VCaP (cell line): ENCODE results near the gene SAMSN1.

ENCODE experiments used
- H3K27ac ChIP-seq: fragments of 450-650 bp; 2 replicates; pipeline ENCODE4 v1.5.1; 2017
- CTCF ChIP-seq: fragments of 450-650 bp; conservative IDR thresholded peaks from 2 replicates; pipeline ENCODE4 v1.5.1; 2017; ENCODE audit warnings: mild to moderate bottlenecking, moderate library complexity

Gene SAMSN1

GRCh38 chr21:14589855-14590563, 43.9 kb upstream of the SAMSN1 start:
- TF ChIP-seq CTCF = no peak
- H3K27ac ChIP-seq = no peak overlapping the region

DNA sequence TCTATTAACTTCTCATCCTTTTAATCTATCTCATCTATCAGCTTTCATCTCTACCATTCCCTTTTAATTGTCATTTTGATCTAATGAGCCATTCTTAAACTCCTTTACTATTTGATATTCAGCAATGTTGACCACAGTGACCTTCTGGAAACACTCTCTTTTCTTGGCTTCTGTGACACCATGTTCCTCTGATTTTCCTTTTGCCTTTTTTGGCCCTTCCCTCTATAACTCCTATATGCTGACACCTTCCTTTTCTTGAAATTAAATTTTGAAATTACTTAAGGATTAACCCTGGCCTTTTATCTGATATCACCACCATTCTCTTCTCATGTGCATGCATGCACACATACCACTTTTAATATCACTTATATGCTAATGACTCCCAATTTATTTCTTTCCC, 41.2 kb upstream of the SAMSN1 start:
- no peak for TF ChIP-seq CTCF
- no peak overlapping the region for H3K27ac ChIP-seq

- H3K27ac ChIP-seq = no peak overlapping the region
- no peak for TF ChIP-seq CTCF
These were observed 39.0 kb upstream of the SAMSN1 start for GRCh38 chr21:14585122-14585521.

- no peak overlapping the region for H3K27ac ChIP-seq
- no peak for TF ChIP-seq CTCF
These were observed 38.4 kb upstream of the SAMSN1 start for GRCh38 chr21:14584357-14585095.

DNA sequence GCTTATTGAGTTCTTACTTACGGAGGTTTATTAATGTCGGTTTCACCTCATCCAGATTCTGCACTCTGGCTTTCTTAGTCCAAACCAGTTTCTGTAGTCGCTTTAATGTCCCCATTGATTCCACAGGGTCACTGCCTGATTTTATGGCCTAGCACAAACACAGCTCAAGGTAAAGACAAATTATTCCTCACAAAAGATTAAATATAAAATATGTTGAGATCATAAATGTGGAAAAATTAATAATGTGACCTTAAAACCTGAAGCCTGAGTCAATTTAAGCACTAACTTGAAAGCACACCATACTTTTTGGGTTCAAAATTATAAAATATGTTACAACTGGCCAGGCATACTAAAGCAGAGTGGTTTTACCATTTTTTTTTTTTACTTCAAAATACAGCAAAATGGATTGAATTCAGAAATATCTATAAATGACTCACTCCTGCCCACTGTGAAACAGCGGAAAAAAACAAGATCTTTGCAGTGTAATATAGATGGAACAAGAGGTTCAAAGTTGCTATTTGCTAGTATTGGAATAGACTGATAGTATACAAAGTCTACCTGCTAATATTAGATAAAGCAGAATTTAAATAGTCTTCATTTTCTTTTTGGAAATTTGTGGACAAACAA, 37.6 kb upstream of the SAMSN1 start:
- H3K27ac ChIP-seq = no peak overlapping the region
- no peak for TF ChIP-seq CTCF

GRCh38 chr21:14582934-14583628, 37.0 kb upstream of the SAMSN1 start:
- no peak for TF ChIP-seq CTCF
- H3K27ac ChIP-seq = no peak overlapping the region

- H3K27ac ChIP-seq = no peak overlapping the region
- TF ChIP-seq CTCF = no peak
These were observed 35.9 kb upstream of the SAMSN1 start for GRCh38 chr21:14581902-14582457.
